HFFc6 (cell line): Measurements from ENCODE around the gene MMS19. TPM values are rescaled to one million over a fixed set of nuclear protein-coding genes. Genes with fewer than 3 reads are reported as not detected.

Experiments
- DNase-seq: peaks from one replicate; pipeline ENCODE4 v3.0.0-alpha.2; 2018
- H3K27ac Mint-ChIP-seq: 2 replicates; pipeline ENCODE4 v1.8.0; 2020; ENCODE audit warnings: mild to moderate bottlenecking, mixed read lengths
- H3K27me3 Mint-ChIP-seq: 2 replicates; pipeline ENCODE4 v1.8.0; 2021; ENCODE audit warnings: mild to moderate bottlenecking, moderate library complexity, mixed read lengths; ENCODE audit not compliant: insufficient read depth
- H3K36me3 Mint-ChIP-seq: 2 replicates; pipeline ENCODE4 v1.8.0; 2021; ENCODE audit warnings: low read depth, mixed read lengths
- H3K4me1 Mint-ChIP-seq: 2 replicates; pipeline ENCODE4 v1.8.0; 2020; ENCODE audit warnings: low read depth, mixed read lengths
- H3K4me3 Mint-ChIP-seq: 2 replicates; pipeline ENCODE4 v1.8.0; 2020; ENCODE audit warnings: mild to moderate bottlenecking, moderate library complexity, mixed read lengths
- H3K9me3 Mint-ChIP-seq: 2 replicates; pipeline ENCODE4 v1.8.0; 2020; ENCODE audit warnings: mild to moderate bottlenecking, mixed read lengths
- total RNA-seq, 6 experiments: library from RNA; stranded (reverse); fragmentation: NEBNext Ultra II Directional; extraction: Animal tissue kit (Norgen Biotek cat#: 25700); gene quantifications; 2 replicates in 1 of 6; 3 replicates in 5 of 6; pipeline ENCODE4 v1.2.3, GENCODE V29; 2021
- TF ChIP-seq, protein P1 (sequence below): fragments of 200-600 bp; sonication (generic); IDR thresholded peaks from 2 replicates; pipeline ENCODE4 v1.5.0; 2021; ENCODE audit warnings: antibody characterized with exemption, mild to moderate bottlenecking

Gene MMS19
- total RNA-seq, 6 experiments from 2014 or later = 53.8 to 61.2 (median 56.3) TPM

DNA sequence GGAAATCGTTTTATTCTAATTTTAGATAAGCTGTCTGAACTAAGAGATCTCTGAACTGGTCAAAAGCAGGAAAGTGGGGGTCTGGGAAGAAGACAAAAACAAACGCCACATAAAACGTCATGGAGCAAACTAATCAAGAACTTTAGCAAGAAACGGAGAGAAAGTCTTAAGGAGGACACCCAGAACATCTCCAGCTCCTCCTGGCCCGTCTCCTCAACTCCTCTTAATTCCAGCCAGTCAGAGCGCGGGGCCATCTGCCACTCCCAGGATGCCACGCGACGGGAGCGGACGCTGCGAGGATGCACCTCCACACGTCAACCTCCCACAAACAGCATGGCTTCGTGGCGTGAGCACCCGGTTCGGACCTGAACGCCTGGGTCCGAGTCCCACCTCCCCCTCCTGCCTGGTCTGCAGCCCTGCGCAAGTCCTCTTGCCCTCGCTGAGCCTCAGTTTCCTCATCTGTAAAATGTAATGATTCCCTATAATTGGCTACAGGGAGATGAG lies 598 bp downstream of the MMS19 start:
- Mint-ChIP-seq H3K36me3 (no peaks in the 10 kb centered on the region; the same call in 1 of the 2 replicates), H3K4me3 (peak overlapping the region; percentile 93), H3K9me3 (no peaks in the 10 kb centered on the region), H3K27ac (peak overlapping the region; percentile 81), H3K27me3 (no peaks in the 10 kb centered on the region; the same call in none of the 2 replicates), H3K4me1 (peaks cover 57% of the 10 kb centered on the region)
- TF ChIP-seq, protein P1, sequence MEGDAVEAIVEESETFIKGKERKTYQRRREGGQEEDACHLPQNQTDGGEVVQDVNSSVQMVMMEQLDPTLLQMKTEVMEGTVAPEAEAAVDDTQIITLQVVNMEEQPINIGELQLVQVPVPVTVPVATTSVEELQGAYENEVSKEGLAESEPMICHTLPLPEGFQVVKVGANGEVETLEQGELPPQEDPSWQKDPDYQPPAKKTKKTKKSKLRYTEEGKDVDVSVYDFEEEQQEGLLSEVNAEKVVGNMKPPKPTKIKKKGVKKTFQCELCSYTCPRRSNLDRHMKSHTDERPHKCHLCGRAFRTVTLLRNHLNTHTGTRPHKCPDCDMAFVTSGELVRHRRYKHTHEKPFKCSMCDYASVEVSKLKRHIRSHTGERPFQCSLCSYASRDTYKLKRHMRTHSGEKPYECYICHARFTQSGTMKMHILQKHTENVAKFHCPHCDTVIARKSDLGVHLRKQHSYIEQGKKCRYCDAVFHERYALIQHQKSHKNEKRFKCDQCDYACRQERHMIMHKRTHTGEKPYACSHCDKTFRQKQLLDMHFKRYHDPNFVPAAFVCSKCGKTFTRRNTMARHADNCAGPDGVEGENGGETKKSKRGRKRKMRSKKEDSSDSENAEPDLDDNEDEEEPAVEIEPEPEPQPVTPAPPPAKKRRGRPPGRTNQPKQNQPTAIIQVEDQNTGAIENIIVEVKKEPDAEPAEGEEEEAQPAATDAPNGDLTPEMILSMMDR = no peak
- peak; percentile 87 for DNase-seq

GRCh38 chr10:97494863-97495506 lies 3.2 kb downstream of the MMS19 start:
- H3K4me3 Mint-ChIP-seq = no peak overlapping the region
- H3K27ac Mint-ChIP-seq = peak overlapping the region; percentile 34; the same call in 1 of the 2 replicates

DNA sequence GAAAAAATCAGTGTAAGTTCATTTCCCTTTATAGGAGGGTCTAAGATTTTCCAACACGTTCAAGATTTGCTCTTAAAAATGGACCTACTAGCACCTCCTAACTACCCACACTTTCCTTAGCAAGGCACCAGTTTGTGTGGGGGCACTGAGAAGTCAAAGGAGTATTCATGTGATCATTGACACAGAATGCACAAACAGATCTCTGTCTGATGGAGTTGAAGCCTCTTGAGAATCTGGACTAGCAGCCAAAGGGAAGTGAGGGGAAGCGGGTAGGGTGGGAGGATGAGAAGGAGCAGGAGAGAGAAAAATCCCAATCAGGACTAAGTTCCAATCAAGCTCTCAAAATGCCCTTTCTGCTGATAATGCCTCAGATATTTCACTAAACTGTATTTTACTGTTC lies 4.1 kb downstream of the MMS19 start:
- H3K27ac Mint-ChIP-seq = peak overlapping the region; percentile 35; the same call in 1 of the 2 replicates

More at GRCh38 chr10:97494863-97495506, 3.2 kb downstream of the MMS19 start:
- TF ChIP-seq, protein P1 = no peak
- Mint-ChIP-seq H3K36me3 (no peaks in the 10 kb centered on the region), H3K4me1 (peaks cover 43% of the 10 kb centered on the region), H3K27me3 (no peaks in the 10 kb centered on the region; the same call in 1 of the 2 replicates), H3K9me3 (no peaks in the 10 kb centered on the region)
- no peak for DNase-seq

GRCh38 chr10:97490592-97490991 lies 7.6 kb downstream of the MMS19 start:
- Mint-ChIP-seq H3K4me1 (peaks cover 41% of the 10 kb centered on the region), H3K27ac (peak overlapping the region; percentile 25; the same call in 1 of the 2 replicates), H3K9me3 (no peaks in the 10 kb centered on the region), H3K36me3 (peaks cover 4% of the 10 kb centered on the region), H3K4me3 (no peak overlapping the region), H3K27me3 (no peaks in the 10 kb centered on the region; the same call in 1 of the 2 replicates)
- no peak for DNase-seq
- TF ChIP-seq, protein P1 = no peak

More for the DNA sequence above, 4.1 kb downstream of the MMS19 start:
- no peak for DNase-seq
- no peaks in the 10 kb centered on the region for H3K36me3 Mint-ChIP-seq
- H3K4me1 Mint-ChIP-seq = peaks cover 48% of the 10 kb centered on the region
- H3K4me3 Mint-ChIP-seq = no peak overlapping the region
- TF ChIP-seq, protein P1 = no peak
- no peaks in the 10 kb centered on the region; the same call in 1 of the 2 replicates for H3K27me3 Mint-ChIP-seq
- no peaks in the 10 kb centered on the region for H3K9me3 Mint-ChIP-seq

DNA sequence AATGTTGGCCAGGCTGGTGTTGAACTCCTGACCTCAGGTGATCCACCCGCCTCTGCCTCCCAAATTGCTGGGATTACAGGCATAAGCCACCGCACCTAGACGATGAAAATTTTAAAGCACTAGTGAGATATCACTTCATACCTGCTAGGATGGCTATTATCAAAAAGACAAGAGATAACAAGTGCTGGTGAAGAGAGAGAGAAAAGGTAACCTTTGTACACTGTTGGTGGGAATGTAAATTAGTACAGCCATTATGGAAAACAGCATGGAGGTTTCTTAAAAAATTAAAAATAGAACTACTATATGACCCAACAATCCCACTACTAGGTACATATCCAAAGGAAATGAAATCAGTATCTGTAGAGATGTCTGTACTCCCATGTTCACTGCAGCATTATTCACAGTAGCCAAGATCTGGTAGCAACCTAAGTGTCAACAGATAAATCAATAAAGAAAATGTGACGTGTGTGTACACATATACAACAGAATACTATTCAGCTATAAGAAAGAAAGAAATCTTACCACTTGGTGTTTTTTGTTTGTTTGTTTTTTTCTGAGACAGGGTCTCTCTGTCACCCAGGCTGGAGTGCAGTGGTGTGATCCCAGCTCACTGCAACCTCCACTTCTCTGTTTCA lies 12.5 kb downstream of the MMS19 start:
- no peaks in the 10 kb centered on the region for H3K9me3 Mint-ChIP-seq

More for the DNA sequence above, 12.5 kb downstream of the MMS19 start:
- DNase-seq = no peak
- Mint-ChIP-seq H3K36me3 (peaks cover 12% of the 10 kb centered on the region), H3K27ac (no peak overlapping the region; the same call in 1 of the 2 replicates), H3K27me3 (no peaks in the 10 kb centered on the region), H3K4me1 (peaks cover 40% of the 10 kb centered on the region), H3K4me3 (no peak overlapping the region)
- TF ChIP-seq, protein P1 = no peak
